Activated CD4-positive, alpha-beta T cell treated with anti-CD3 and anti-CD28 coated beads, Interleukin-2, amount 50 U/mL, for 24 hours (primary cell): ENCODE data around the gene CSN2.
"Not testable (repeated sequence)": the region's sequence is repeated elsewhere in the genome, so short reads cannot be mapped to it uniquely, and the experiment has no call there.

Experiments
- DNase-seq, 2 donors: peaks; one replicate each; pipeline ENCODE4 v3.0.0-alpha.2; 2020; ENCODE audit warnings: low read depth in 1 of 2, low spot score in 1 of 2

CSN2 gene

GRCh38 chr4:69965628-69966027 is at the start of gene CSN2:
Gene CSN2 (minus strand): TSS chr4:69965728. CDS start chr4:69960995, 4,733 bp downstream.
- no peak for DNase-seq

- no peak for DNase-seq
These were observed 43.2 kb upstream of the CSN2 start for GRCh38 chr4:70008771-70009170.

GRCh38 chr4:70002507-70002906 is 37.0 kb upstream of the CSN2 start:
- no peak for DNase-seq

DNA sequence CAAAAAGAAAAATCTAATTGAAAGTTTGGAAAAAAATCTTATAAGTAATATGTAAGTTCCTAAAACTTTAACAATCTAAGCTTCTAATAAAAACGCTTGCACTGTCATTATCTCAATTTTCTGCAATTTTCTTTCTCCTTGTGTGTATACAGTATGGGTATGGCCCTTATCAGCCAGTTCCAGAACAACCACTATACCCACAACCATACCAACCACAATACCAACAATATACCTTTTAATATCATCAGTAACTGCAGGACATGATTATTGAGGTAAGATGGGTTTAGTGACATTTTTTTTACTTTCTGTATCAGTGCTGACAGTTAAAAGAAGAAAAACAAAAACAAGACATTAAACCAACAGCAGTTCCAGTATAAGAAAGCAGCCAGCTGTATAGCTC is 35.2 kb upstream of the CSN2 start:
- DNase-seq, result no peak

DNA sequence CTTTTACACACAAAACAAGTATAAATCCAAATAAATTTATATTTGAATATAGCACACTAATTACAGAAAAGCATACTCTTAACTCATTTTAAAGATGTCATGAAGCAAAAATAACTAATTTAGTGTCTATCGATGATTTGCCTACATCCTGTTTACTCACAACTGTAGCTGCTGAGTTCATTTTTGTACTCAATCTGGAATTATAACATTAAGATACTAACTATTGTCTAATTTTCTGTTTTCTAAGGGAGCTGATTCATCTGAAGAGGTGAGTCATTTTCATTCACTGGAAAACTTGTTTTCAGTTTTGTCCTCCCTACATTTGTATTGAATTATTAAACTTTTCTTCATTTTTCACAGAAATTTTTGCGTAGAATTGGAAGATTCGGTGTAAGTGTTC is 33.9 kb upstream of the CSN2 start:
- DNase-seq, result no peak

DNA sequence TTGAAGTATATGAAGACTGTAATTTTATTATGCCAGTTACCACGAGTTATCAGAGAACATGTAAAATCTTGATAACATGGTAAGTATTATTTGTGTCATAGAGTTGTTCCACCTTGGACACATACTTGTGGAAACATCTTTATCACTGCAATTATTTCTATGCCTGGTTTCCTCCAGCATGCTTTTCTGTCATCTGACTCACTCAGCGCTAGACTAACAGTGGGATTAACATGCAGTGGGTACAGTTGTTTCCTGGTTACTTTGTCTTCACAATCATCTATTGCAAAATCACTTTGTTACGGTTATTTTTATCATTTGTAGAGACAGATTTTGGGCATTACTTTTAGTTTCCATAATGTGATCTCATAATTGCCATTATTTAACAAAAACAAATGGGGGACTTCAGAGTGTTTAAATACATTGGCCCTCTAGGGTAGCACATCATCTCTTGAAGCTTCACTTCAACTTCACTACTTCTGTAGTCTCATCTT is 30.0 kb upstream of the CSN2 start, which contains the start of gene STATH:
STATH (plus strand) TSS at position 441 of the 491 bp plus-strand sequence. CDS start 2,472 bp downstream, outside the sequence.
- DNase-seq, result no peak

- no peak for DNase-seq
These were observed 29.3 kb upstream of the CSN2 start for GRCh38 chr4:69994782-69995181.

DNA sequence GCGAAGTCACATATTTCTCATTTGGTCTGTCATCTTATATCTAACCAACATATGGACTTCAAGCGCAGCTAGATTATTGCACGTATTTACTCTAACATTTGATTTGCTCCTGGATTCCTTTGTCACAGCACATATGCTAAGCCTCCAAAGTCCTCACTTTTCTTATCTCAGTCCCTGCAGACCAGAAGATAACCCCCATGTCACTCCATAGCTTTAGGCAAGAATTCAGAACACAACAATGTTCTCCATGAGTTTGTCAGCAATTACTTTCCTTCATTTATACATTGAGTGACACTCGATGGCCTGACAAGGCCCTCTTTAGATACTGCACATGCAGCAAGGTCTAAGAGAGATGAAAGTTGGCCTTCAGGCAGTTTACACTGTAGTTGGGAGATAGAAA is 25.5 kb upstream of the CSN2 start:
- DNase-seq, result no peak

DNA sequence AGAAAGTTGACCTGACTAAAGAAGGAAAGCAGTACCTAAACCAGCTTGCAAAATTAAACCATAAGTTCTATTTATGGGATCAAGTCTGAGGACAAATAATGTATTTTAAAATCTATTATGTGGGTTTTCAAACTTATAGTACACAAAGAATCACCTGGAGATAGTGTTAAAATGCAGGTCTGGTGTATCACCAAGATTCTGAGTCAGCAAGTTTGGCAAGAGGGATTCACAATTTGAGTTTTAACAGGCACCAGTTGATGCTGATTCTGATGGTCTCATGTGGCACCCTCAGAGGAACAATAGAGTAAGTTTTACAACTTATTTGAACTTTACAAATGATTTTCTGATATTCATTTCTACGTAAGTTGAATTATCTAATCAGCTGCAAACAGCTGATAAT is 21.1 kb upstream of the CSN2 start:
- no peak for DNase-seq

DNA sequence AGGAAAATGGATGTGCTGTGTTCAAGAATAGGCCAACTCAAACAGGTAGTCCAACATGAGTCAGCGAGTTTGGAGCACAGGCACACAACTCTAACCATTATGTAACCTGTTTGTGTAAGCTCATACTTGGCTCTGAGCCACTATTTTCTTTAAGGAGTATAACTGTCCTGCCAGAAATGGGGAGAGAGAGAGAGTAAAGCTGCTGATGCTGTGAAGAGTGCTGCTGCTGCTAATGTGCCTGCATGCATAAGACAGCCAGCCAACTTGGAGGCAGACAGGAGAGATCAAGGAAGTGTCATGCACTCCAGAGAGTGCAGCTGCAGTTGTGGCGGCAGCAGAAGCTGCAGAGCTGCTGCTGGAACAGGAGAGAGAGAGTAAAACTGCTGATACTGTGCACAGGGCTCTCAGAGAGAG is 18.5 kb upstream of the CSN2 start:
- no peak for DNase-seq

GRCh38 chr4:69977582-69977981 is 12.1 kb upstream of the CSN2 start:
- no peak for DNase-seq

DNA sequence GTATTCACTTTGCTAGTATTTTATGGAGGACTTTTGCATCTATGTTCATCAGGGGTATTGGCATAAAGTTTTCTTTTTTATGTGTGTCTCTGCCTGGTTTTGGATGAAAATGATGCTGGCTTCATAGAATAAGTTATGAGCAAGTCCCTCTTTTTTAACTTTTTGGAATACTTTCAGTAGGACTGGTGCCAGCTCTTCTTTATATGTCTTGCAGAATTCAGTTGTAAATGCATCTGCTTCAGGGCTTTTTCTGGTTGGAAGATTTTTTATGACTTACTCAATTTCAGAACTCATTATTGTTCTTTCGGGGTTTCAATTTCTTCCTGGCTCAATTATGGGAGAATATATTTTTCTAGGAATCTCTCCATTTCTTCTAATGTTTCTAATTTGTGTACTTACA is 9.1 kb upstream of the CSN2 start:
- no peak for DNase-seq

DNA sequence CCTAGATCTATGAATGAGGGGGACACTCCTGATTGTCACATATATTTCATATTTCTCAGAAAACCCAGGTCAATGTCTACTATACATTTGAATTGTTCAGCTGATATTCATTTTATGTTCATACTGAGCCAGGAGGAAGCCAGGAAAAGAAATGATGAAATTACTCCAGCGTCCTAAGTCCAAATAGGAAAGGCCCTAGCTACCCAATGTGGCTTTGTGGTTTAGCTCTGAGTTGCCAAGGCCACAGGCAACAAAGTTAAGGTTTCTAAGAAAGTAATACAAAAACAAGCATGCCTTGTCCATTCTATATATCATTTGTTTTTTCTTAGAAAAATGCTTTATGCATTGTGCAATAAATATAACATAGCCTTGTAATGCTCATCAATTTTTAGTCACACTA is 4.5 kb upstream of the CSN2 start:
- no peak for DNase-seq

- DNase-seq, result no peak
These were observed 8.3 kb downstream of the CSN2 start for GRCh38 chr4:69957209-69957608.

DNA sequence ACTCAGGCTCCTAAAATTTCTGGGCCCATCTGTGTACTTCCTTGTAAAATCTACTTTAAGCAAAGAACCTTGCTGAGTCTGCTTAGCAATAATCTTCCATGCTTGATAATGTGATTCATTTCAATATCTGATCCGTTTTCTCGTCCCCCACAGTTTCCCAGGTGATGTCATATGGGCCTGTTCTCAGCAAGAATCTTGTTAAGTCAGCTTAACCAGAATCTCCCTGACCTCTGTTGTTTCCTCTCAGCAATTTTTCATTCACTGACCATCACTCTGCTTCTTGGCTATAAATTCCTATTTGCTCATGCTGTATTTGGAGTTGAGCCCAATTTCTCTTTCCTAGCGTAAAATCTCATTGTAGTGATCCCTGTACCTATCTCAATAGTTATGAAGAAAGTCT is 13.9 kb downstream of the CSN2 start:
- no peak for DNase-seq

DNA sequence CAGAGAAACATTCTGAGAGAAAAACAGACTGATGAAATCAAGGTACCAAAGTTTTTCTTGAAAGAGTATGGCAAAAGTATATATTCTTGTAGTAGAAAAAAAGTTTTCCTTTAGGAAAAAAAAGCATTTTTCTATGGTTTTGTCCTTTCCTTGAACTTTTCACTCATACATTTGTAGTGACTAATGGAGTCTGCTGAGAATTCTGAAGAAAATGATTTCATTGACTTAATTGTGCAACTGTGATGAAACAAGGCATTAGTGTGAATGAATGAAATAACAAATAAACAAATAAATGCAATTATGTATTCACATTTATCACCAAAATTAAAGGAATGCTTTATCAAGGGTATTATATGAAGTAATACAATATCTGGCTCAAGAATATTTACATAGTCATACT is 29.0 kb downstream of the CSN2 start:
- DNase-seq, result no peak

GRCh38 chr4:69934150-69934549 is 31.4 kb downstream of the CSN2 start:
- no peak for DNase-seq

DNA sequence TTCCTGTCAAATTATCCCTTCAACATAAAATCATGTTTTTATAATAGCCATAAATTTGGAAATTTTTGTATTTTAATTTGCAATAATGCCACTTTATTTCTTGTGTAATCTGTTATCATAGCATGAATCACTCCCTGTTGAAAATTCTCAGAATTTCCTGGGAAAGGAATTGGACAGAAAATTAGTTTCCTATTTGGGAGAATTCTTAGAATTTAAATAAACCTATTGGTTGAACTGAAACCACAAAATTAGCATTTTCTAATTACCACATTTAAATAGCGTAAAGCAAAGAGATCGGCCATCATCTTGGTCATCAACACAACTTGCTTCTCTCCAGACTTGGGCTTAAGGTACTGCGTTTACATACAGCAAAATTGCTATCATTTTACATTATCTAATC is 34.8 kb downstream of the CSN2 start, which contains the start of gene CSN1S1:
CSN1S1 (plus strand) TSS at position 301 of the 400 bp plus-strand sequence. CDS start 1,488 bp downstream, outside the sequence.
- no peak for DNase-seq

- not testable (repeated sequence) for DNase-seq
These were observed 41.6 kb downstream of the CSN2 start for GRCh38 chr4:69923782-69924410.

- no peak for DNase-seq
These were observed 44.7 kb downstream of the CSN2 start for GRCh38 chr4:69920874-69921273.

DNA sequence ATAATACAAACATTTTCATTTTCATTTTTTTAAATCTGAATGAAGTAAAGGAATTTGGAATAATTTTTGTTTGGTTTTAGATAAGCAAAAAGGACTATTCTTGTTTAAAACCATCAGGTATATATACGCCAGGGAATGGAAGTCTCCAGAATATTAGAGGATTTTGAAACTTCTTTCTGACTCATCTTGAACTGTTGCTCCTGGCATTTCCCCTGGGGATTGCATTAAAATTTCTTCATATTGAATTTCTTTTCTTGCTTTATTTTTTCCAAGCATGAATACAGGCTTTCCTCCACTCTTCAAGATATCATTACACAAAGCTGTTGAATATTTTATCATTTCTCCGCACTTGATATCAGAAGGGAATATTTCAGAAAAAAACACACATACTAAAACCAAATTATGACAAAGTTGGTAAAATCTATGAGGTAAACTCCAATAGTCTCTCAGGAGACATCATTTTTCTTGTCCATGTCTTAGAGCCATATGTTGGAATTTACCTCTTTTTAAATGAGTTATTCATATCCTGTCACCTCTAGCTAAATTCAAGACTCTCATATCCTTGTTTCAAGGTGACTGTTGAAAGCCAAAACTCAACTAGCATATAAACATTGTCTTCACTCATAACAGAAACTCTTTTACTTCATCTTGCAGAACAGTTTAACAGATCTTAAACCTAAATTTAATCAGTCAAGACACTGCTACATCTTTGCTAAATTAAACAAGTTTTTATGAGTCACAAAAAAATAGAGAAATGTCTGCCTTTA is 55.3 kb downstream of the CSN2 start:
- no peak for DNase-seq

- no peak for DNase-seq
These were observed 56.3 kb downstream of the CSN2 start for GRCh38 chr4:69909195-69909594.
